ENCODE data around the gene TYW1B.
"Not testable (repeated sequence)": the region's sequence is repeated elsewhere in the genome, so short reads cannot be mapped to it uniquely, and the experiment has no call there.

TYW1B gene

GRCh38 chr7:72618435-72619180 is 209.4 kb downstream of the TYW1B start:
- not testable (repeated sequence) for DNase-seq

GRCh38 chr7:72609761-72610160 is 218.2 kb downstream of the TYW1B start:
- not testable (repeated sequence) for DNase-seq

- DNase-seq: not testable (repeated sequence)
Observed at GRCh38 chr7:72607988-72608387, 220.0 kb downstream of the TYW1B start.

- not testable (repeated sequence) for DNase-seq
Observed at GRCh38 chr7:72605863-72606431, 222.1 kb downstream of the TYW1B start.

GRCh38 chr7:72604771-72605611 is 223.0 kb downstream of the TYW1B start:
- DNase-seq: not testable (repeated sequence)

- not testable (repeated sequence) for DNase-seq
Observed at GRCh38 chr7:72603476-72603875, 224.5 kb downstream of the TYW1B start.

GRCh38 chr7:72603073-72603472 is 224.9 kb downstream of the TYW1B start:
- no peak for DNase-seq

- not testable (repeated sequence) for DNase-seq
Observed at GRCh38 chr7:72601683-72602082, 226.3 kb downstream of the TYW1B start.

- not testable (repeated sequence) for DNase-seq
Observed at GRCh38 chr7:72590023-72590422, 238.0 kb downstream of the TYW1B start.

GRCh38 chr7:72587267-72587666 is 240.7 kb downstream of the TYW1B start:
- DNase-seq: not testable (repeated sequence)

- not testable (repeated sequence) for DNase-seq
Observed at GRCh38 chr7:72584576-72584975, 243.4 kb downstream of the TYW1B start.

- not testable (repeated sequence) for DNase-seq
Observed at GRCh38 chr7:72583620-72584361, 244.2 kb downstream of the TYW1B start.

GRCh38 chr7:72580142-72580770 is 247.7 kb downstream of the TYW1B start:
- DNase-seq: not testable (repeated sequence)

- no peak for DNase-seq
Observed at GRCh38 chr7:72577107-72577506, 250.9 kb downstream of the TYW1B start.

- DNase-seq: not testable (repeated sequence)
Observed at GRCh38 chr7:72561988-72562387, 266.0 kb downstream of the TYW1B start.

GRCh38 chr7:72559546-72559945 is 268.5 kb downstream of the TYW1B start:
- not testable (repeated sequence) for DNase-seq

GRCh38 chr7:72556733-72557132 is 271.3 kb downstream of the TYW1B start:
- DNase-seq: not testable (repeated sequence)

GRCh38 chr7:72555238-72555637 is 272.8 kb downstream of the TYW1B start:
- not testable (repeated sequence) for DNase-seq

GRCh38 chr7:72554401-72554800 is 273.6 kb downstream of the TYW1B start:
- not testable (repeated sequence) for DNase-seq

- DNase-seq: not testable (repeated sequence)
Observed at GRCh38 chr7:72550454-72550853, 277.5 kb downstream of the TYW1B start.

- DNase-seq: peak; percentile 24
Observed at GRCh38 chr7:72546586-72547237, 281.3 kb downstream of the TYW1B start.

- DNase-seq: not testable (repeated sequence)
Observed at GRCh38 chr7:72544531-72544930, 283.5 kb downstream of the TYW1B start.

All from DMS53 (cell line).